Panc1 (cell line): ENCODE results near the gene P2RX2.

ENCODE experiments used
- CTCF ChIP-seq: fragments of 450-650 bp; IDR thresholded peaks from 2 replicates; pipeline ENCODE4 v1.5.1; 2017; ENCODE audit warnings: mild to moderate bottlenecking
- POLR2AphosphoS5 ChIP-seq: IDR thresholded peaks from 2 replicates; pipeline ENCODE4 v1.6.1; 2012; ENCODE audit warnings: mild to moderate bottlenecking, low read depth, low read length, moderate library complexity
- REST ChIP-seq, 2 experiments: IDR thresholded peaks; 2 replicates each; pipeline ENCODE4 v1.6.1; 2011 to 2012; ENCODE audit warnings: low read depth in 2 of 2, control low read depth in 1 of 2, low read length in 1 of 2, mild to moderate bottlenecking in 1 of 2, moderate library complexity in 1 of 2; ENCODE audit not compliant: insufficient read depth in 1 of 2
- SIN3A ChIP-seq: IDR thresholded peaks from 2 replicates; pipeline ENCODE4 v1.6.1; 2012; ENCODE audit warnings: low read depth, mild to moderate bottlenecking, low read length, moderate library complexity, borderline replicate concordance; ENCODE audit not compliant: insufficient read depth
- TCF7L2 ChIP-seq: IDR thresholded peaks from 2 replicates; pipeline ENCODE4 v1.6.1; 2011; ENCODE audit warnings: mild to moderate bottlenecking, low read depth, low read length, inconsistent platforms

GRCh38 chr12:132660996-132661395 lies 42.4 kb downstream of the P2RX2 start:
- TF ChIP-seq SIN3A, result no peak
- no peak for TF ChIP-seq CTCF
- TF ChIP-seq REST (IDR thresholded peaks at IDR 0.05; ENCODE audit: insufficient read depth in 1 of 2, low read depth in 2 of 2, low read length in 1 of 2), result no peak
- no peak for TF ChIP-seq POLR2AphosphoS5
- TF ChIP-seq TCF7L2, result no peak
